ENCODE data around the gene ADGRF4. TPM values are rescaled to one million over a fixed set of nuclear protein-coding genes. Genes with fewer than 3 reads are reported as not detected.

The ADGRF4 gene
- polyA plus RNA-seq, 1 donor, result 1.2 TPM

DNA sequence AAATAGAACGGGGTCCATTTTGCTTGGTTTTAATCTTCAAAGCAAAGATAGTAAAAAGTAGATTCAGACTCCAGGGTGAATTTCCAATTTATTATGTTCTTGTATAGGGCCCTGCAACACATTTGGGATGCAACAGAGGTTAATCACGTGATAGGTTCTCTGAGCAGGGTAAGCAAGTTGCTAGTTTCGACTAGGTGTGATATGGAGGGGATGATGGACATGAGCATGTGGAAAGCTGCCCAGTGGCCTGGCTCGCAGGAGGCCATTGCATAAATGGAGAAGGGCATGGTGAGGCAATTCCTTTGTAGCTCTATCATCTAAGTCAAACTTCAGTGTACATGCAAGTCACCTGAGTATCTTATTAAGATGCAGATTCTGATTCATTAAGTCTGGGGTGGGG lies 17.7 kb upstream of the ADGRF4 start:
- H3K4me1 ChIP-seq (ENCODE audit: control insufficient read depth, insufficient read depth, low read length), result peaks cover 7% of the 10 kb centered on the region
- no peak overlapping the region for H3K27ac ChIP-seq (ENCODE audit: low read length)
- WGBS (ENCODE audit: insufficient coverage, low lambda C conversion rate), result no CpG with 5 or more reads among the region's 4 CpGs
- no peak for DNase-seq
- H3K9me3 ChIP-seq (ENCODE audit: control insufficient read depth, low read depth, low read length), result no peaks in the 10 kb centered on the region
- no peak overlapping the region for H3K4me3 ChIP-seq (ENCODE audit: low read length)
- H3K36me3 ChIP-seq (ENCODE audit: control insufficient read depth, insufficient read depth, low read length), result no peaks in the 10 kb centered on the region
- H3K27me3 ChIP-seq (ENCODE audit: control insufficient read depth, insufficient read depth, low read length), result no peaks in the 10 kb centered on the region

DNA sequence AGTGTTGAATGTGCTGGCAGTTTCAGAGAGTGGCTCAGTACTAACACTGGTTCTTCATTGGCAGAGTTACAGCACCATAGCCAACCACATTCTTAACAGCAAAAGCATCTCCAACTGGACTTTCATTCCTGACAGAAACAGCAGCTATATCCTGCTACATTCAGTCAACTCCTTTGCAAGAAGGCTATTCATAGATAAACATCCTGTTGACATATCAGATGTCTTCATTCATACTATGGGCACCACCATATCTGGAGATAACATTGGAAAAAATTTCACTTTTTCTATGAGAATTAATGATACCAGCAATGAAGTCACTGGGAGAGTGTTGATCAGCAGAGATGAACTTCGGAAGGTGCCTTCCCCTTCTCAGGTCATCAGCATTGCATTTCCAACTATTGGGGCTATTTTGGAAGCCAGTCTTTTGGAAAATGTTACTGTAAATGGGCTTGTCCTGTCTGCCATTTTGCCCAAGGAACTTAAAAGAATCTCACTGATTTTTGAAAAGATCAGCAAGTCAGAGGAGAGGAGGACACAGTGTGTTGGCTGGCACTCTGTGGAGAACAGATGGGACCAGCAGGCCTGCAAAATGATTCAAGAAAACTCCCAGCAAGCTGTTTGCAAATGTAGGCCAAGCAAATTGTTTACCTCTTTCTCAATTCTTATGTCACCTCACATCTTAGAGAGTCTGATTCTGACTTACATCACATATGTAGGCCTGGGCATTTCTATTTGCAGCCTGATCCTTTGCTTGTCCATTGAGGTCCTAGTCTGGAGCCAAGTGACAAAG lies 17.0 kb upstream of the ADGRF4 start:
- H3K4me1 ChIP-seq (ENCODE audit: control insufficient read depth, insufficient read depth, low read length), result peaks cover 7% of the 10 kb centered on the region
- no CpG with 5 or more reads among the region's 1 CpG for WGBS (ENCODE audit: insufficient coverage, low lambda C conversion rate)
- no peaks in the 10 kb centered on the region for H3K9me3 ChIP-seq (ENCODE audit: control insufficient read depth, low read depth, low read length)
- no peak overlapping the region for H3K27ac ChIP-seq (ENCODE audit: low read length)
- no peaks in the 10 kb centered on the region for H3K27me3 ChIP-seq (ENCODE audit: control insufficient read depth, insufficient read depth, low read length)
- no peaks in the 10 kb centered on the region for H3K36me3 ChIP-seq (ENCODE audit: control insufficient read depth, insufficient read depth, low read length)
- H3K4me3 ChIP-seq (ENCODE audit: low read length), result no peak overlapping the region
- DNase-seq, result no peak

DNA sequence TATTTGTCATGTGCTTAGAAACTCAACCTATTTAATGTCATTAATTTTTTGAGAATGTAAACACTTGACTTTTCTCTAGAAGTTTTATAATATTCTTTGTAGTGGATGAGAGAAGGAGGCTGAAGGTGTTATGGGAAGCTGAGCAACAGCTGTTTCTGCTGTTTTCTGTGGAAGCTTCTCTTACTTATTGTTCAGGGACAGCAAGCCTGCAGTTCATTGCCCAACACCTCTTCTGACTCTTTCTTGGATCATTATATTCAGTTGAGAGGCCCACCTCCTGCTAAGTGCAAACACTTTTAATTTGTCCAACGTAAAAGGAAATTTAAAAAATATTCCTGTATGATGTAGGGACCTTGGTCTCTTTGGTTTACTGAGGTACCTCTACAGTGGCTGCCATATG lies 12.0 kb upstream of the ADGRF4 start:
- H3K27me3 ChIP-seq (ENCODE audit: control insufficient read depth, insufficient read depth, low read length), result no peaks in the 10 kb centered on the region

DNA sequence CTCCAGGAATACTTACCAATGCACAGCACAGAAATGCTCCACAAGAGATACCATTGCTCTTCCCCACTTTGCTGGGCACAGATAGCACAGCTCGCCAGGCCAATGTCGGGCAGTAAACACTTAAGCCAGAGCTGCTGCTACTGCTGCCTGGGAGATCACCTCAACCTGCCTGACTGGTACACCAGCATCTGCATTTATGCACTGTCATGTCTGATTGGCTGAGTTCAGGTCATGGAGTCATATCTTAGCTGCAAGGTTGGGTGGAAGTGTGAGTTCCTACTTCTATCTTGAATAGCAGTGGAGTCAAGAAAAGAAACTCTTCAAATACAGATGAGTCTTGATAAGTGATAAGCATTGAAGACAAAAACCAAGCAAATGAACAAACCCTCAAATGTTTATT lies 10.9 kb upstream of the ADGRF4 start:
- no peaks in the 10 kb centered on the region for H3K27me3 ChIP-seq (ENCODE audit: control insufficient read depth, insufficient read depth, low read length)
- H3K36me3 ChIP-seq (ENCODE audit: control insufficient read depth, insufficient read depth, low read length), result no peaks in the 10 kb centered on the region
- no peak overlapping the region for H3K4me3 ChIP-seq (ENCODE audit: low read length)
- no CpG with 5 or more reads among the region's 2 CpGs for WGBS (ENCODE audit: insufficient coverage, low lambda C conversion rate)
- no peak for DNase-seq
- H3K27ac ChIP-seq (ENCODE audit: low read length), result no peak overlapping the region
- H3K9me3 ChIP-seq (ENCODE audit: control insufficient read depth, low read depth, low read length), result no peaks in the 10 kb centered on the region
- H3K4me1 ChIP-seq (ENCODE audit: control insufficient read depth, insufficient read depth, low read length), result no peaks in the 10 kb centered on the region

More for the DNA sequence above, 12.0 kb upstream of the ADGRF4 start:
- H3K9me3 ChIP-seq (ENCODE audit: control insufficient read depth, low read depth, low read length), result no peaks in the 10 kb centered on the region
- H3K36me3 ChIP-seq (ENCODE audit: control insufficient read depth, insufficient read depth, low read length), result no peaks in the 10 kb centered on the region
- no peak overlapping the region for H3K4me3 ChIP-seq (ENCODE audit: low read length)
- no peak for DNase-seq
- WGBS (ENCODE audit: insufficient coverage, low lambda C conversion rate), result no CpG with 5 or more reads among the region's 1 CpG
- H3K4me1 ChIP-seq (ENCODE audit: control insufficient read depth, insufficient read depth, low read length), result no peaks in the 10 kb centered on the region
- H3K27ac ChIP-seq (ENCODE audit: low read length), result no peak overlapping the region

DNA sequence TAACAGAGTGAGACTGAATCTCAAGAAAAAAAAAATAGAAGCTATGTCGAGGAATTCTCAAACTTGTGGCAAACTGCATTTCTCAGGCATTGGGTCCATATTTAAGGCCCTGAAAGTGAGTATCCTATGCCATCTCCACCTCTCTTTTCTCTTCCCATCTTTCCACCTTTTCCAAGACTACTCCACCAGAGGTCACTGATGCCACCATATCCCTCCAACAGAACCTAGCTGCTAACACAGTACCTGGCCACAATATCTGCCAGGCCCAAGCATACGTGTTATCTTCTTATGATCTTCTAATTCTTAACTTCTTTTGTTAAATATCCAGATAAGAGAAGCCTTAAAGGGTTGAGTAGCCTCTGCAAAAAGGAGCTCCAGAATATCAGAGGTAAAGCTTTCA lies 8.2 kb upstream of the ADGRF4 start:
- DNase-seq, result no peak
- no CpG with 5 or more reads among the region's 2 CpGs for WGBS (ENCODE audit: insufficient coverage, low lambda C conversion rate)

DNA sequence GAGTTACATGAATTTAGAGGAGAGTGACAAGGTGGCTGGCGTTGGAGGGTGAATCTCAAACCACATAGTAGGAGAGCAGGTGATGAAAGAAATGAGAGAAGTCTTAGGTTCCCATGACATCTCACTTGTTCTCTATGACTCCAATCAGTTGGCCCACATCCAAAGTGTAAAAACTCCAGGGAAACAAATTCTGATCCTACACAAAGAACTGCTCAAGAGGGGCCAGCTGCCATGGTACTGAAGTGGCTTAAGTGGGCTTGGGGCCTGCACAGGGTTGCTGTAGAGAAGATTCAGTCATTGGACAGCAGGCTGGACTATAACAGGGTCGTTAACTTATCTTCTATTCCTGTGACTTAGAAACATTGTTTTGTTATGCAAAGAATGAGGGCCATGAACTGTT lies 7.6 kb upstream of the ADGRF4 start:
- Histone ChIP-seq H3K4me3 (ENCODE audit: low read length) (no peak overlapping the region), H3K4me1 (ENCODE audit: control insufficient read depth, insufficient read depth, low read length) (no peaks in the 10 kb centered on the region), H3K27ac (ENCODE audit: low read length) (no peak overlapping the region), H3K27me3 (ENCODE audit: control insufficient read depth, insufficient read depth, low read length) (no peaks in the 10 kb centered on the region), H3K36me3 (ENCODE audit: control insufficient read depth, insufficient read depth, low read length) (no peaks in the 10 kb centered on the region), H3K9me3 (ENCODE audit: control insufficient read depth, low read depth, low read length) (no peaks in the 10 kb centered on the region)
- no CpG with 5 or more reads among the region's 2 CpGs for WGBS (ENCODE audit: insufficient coverage, low lambda C conversion rate)
- no peak for DNase-seq

More for the DNA sequence above, 8.2 kb upstream of the ADGRF4 start:
- Histone ChIP-seq H3K27me3 (ENCODE audit: control insufficient read depth, insufficient read depth, low read length) (no peaks in the 10 kb centered on the region), H3K4me3 (ENCODE audit: low read length) (no peak overlapping the region), H3K9me3 (ENCODE audit: control insufficient read depth, low read depth, low read length) (no peaks in the 10 kb centered on the region), H3K36me3 (ENCODE audit: control insufficient read depth, insufficient read depth, low read length) (no peaks in the 10 kb centered on the region), H3K4me1 (ENCODE audit: control insufficient read depth, insufficient read depth, low read length) (no peaks in the 10 kb centered on the region), H3K27ac (ENCODE audit: low read length) (no peak overlapping the region)

DNA sequence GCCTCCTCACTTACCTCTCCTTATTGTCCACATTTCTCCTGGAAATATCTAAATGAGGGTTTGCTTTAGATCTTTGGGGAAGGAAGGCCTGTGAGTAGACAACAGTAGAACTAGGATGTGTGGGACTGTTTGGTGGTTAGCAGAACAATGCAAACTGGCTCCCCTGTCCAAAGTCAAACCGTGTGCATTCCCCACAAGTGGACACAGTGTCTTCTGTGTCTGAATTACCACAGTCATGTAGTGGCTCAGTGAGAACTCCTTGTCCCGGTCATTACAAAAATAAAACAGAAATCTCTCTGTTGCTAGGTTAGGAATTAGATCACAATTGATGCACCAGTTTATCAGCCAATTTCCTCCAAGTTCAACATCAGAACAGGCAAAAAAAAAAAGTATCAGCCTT lies 455 bp upstream of the ADGRF4 start:
- H3K27ac ChIP-seq (ENCODE audit: low read length), result peak overlapping the region; percentile 74
- no CpG with 5 or more reads among the region's 2 CpGs for WGBS (ENCODE audit: insufficient coverage, low lambda C conversion rate)

DNA sequence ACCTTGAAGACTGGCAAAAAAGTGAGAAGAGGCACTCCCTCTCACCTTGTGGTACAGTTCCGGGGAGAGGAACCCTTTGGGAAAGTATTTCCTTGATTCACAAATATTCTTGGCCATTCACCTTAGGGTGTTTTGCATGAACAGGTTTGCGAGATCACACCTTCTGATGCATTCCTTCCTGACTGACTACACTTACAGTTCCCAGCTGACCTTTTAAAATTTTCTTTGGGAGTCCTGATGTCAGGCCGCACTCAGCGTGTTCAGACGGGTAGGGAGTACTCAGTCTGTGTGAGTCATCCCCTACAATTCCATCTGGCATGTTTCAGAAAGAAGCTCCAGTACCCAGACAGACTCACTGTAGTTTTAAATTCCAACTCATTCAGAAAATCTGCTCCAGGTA lies 1.7 kb downstream of the ADGRF4 start:
- Histone ChIP-seq H3K27ac (ENCODE audit: low read length) (peak overlapping the region; percentile 30), H3K4me3 (ENCODE audit: low read length) (no peak overlapping the region), H3K27me3 (ENCODE audit: control insufficient read depth, insufficient read depth, low read length) (no peaks in the 10 kb centered on the region), H3K9me3 (ENCODE audit: control insufficient read depth, low read depth, low read length) (no peaks in the 10 kb centered on the region), H3K36me3 (ENCODE audit: control insufficient read depth, insufficient read depth, low read length) (no peaks in the 10 kb centered on the region), H3K4me1 (ENCODE audit: control insufficient read depth, insufficient read depth, low read length) (peaks cover 16% of the 10 kb centered on the region)
- DNase-seq, result no peak
- WGBS (ENCODE audit: insufficient coverage, low lambda C conversion rate), result no CpG with 5 or more reads among the region's 5 CpGs

More for the DNA sequence above, 455 bp upstream of the ADGRF4 start:
- Histone ChIP-seq H3K4me3 (ENCODE audit: low read length) (no peak overlapping the region), H3K9me3 (ENCODE audit: control insufficient read depth, low read depth, low read length) (no peaks in the 10 kb centered on the region), H3K27me3 (ENCODE audit: control insufficient read depth, insufficient read depth, low read length) (no peaks in the 10 kb centered on the region), H3K4me1 (ENCODE audit: control insufficient read depth, insufficient read depth, low read length) (peaks cover 16% of the 10 kb centered on the region), H3K36me3 (ENCODE audit: control insufficient read depth, insufficient read depth, low read length) (no peaks in the 10 kb centered on the region)
- DNase-seq, result no peak

DNA sequence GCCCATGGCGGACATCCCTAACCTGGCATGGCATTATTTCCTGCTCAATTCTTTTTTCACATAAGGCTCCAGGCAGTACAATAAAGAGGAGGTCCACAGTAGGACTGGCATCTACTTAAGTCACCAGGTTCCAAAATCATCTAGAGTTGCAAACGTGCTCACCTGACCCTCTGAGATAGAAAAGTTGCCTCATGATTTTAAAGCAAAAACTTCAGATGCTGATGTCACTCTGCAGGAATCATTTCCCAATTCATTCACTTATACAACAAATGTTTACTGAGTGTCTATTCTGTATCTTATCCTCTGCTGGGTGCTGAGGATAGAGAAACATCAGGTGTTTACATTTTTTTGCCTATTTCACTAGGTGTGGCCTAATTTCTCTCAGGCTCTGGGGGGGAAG lies 2.2 kb downstream of the ADGRF4 start:
- Histone ChIP-seq H3K36me3 (ENCODE audit: control insufficient read depth, insufficient read depth, low read length) (no peaks in the 10 kb centered on the region), H3K27ac (ENCODE audit: low read length) (peak overlapping the region; percentile 30), H3K9me3 (ENCODE audit: control insufficient read depth, low read depth, low read length) (no peaks in the 10 kb centered on the region), H3K27me3 (ENCODE audit: control insufficient read depth, insufficient read depth, low read length) (no peaks in the 10 kb centered on the region), H3K4me1 (ENCODE audit: control insufficient read depth, insufficient read depth, low read length) (peaks cover 16% of the 10 kb centered on the region), H3K4me3 (ENCODE audit: low read length) (no peak overlapping the region)
- WGBS (ENCODE audit: insufficient coverage, low lambda C conversion rate), result no CpG with 5 or more reads among the region's 2 CpGs
- no peak for DNase-seq

DNA sequence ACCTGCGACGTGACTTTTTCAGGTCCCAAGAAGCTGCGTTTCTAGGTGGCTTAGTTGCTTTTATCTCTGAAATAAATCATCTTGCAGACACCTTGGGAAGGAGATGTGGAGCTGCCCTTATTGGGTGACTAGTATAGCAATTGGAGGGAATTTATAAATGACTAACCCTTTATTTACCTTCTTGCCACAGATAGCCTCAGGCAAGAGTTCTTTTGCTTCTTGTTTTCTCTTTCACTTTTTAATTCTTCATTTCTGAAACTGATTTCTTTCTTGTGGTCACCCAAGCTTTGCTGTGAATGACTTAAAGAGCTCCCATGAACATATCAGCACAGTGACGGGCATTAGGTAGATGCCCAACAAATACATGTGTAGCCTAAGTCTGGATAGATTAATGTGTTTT lies 3.0 kb downstream of the ADGRF4 start:
- Histone ChIP-seq H3K36me3 (ENCODE audit: control insufficient read depth, insufficient read depth, low read length) (no peaks in the 10 kb centered on the region), H3K4me1 (ENCODE audit: control insufficient read depth, insufficient read depth, low read length) (peaks cover 16% of the 10 kb centered on the region), H3K4me3 (ENCODE audit: low read length) (no peak overlapping the region), H3K9me3 (ENCODE audit: control insufficient read depth, low read depth, low read length) (no peaks in the 10 kb centered on the region), H3K27me3 (ENCODE audit: control insufficient read depth, insufficient read depth, low read length) (no peaks in the 10 kb centered on the region), H3K27ac (ENCODE audit: low read length) (peak overlapping the region; percentile 30)
- peak in 1 of 2 donors; percentile 32 for DNase-seq
- WGBS (ENCODE audit: insufficient coverage, low lambda C conversion rate), result no CpG with 5 or more reads among the region's 4 CpGs

DNA sequence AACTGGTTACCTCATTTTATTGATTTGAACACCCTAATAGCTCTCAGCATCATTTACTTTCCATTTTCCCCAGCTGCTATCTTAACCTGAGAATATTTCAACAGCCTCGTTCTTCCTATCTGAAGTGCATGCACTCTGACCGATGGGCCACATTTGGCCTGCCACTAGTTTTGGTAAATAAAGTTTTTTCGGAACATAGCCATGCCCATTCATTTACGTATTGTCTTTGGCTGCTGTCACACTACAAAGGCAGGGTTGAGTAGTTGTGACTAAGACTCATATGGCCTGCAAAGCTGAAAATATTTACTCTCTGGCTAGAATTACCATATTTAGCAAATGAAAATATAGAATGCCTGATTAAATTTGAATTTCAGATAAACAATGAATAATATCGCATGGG lies 10.8 kb downstream of the ADGRF4 start:
- Histone ChIP-seq H3K27ac (ENCODE audit: low read length) (no peak overlapping the region), H3K36me3 (ENCODE audit: control insufficient read depth, insufficient read depth, low read length) (no peaks in the 10 kb centered on the region), H3K27me3 (ENCODE audit: control insufficient read depth, insufficient read depth, low read length) (no peaks in the 10 kb centered on the region), H3K4me1 (ENCODE audit: control insufficient read depth, insufficient read depth, low read length) (no peaks in the 10 kb centered on the region), H3K9me3 (ENCODE audit: control insufficient read depth, low read depth, low read length) (no peaks in the 10 kb centered on the region), H3K4me3 (ENCODE audit: low read length) (no peak overlapping the region)
- WGBS (ENCODE audit: insufficient coverage, low lambda C conversion rate), result 67% methylated on average over 2 of the region's 5 CpGs
- no peak for DNase-seq

All from large intestine (tissue), 3 donors.